ENCODE measurements around the gene FHOD3.
A peak's percentile ranks its signal among the peaks of the same experiment; 100 is the strongest.

Gene FHOD3
- total RNA-seq: 0 to 0.18 (median 0.02) reads per million in 18 experiments

DNA sequence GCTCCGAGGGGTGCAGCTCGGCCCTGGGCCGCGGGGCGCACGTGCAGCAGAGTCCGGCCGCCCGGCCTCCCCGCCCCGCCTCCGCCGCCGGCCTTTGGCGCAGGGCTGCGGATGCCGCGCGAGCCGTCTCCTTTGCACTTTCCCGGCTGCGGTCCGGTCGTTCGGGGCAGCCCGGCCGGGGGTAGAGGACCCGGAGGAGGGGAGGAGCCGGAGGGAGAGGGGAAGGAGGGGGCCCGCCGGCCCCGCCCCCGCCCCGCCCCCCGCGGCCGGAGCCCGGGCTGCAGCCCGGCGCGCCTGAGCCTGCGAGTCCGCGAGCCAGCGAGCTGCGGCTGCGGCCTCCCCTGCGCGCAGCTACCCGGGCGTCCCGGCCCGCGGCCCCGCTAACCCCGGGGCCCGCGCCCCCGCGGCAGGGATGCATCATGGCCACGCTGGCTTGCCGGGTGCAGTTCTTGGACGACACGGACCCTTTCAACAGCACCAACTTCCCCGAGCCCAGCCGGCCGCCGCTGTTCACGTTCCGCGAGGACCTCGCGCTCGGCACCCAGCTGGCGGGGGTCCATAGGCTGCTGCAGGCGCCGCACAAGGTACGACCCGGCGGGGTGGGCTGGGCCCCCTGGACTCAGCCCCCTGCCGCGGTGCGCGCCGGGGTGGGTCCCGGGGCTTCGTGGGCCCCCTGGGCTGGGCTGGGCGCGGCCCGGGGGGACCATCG, at the start of gene FHOD3:
TSS of gene FHOD3 (plus strand) at position 297 of the 709 bp plus-strand sequence. CDS start at position 420, 123 bp downstream.
- no peak for DNase-seq

DNA sequence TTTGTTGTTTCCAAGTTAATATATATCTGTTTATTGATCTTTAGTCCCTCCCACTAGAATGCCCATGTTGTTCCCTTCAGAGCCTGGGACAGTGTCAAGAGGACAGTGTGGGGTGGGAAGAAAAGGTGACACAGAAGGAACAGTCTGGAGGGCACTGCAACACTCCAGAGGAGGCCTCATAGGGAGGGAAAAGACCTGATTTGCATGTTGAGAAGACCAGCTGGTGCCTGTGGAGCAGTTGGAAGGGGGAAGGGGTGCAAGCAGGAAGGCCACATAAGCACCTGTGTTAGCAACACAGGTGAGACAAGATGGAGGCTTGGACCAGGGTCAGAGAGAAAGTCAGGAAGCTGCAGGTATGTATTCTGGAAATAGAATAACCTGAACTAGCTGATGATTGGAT, 48.1 kb upstream of the FHOD3 start:
- DNase-seq: no peak

DNA sequence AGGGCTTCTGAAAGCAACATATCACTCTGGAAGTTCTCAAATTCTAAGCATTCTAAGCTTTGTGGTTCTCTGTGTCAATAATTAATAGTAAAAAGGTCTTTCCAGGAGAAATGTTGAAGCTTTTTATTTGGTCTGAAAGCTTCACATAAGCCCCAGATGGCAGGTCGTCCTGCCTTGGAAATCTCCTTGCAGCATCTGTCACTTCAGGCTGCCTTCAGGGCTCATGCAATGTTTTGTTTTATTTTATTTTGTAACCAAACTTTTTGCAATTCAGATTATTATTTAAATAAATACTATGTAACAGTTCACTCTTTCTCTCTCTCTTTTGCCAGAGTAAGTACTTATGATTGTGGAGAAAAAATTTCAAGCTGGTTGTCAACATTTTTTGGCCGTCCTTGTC, 46.7 kb upstream of the FHOD3 start:
- DNase-seq: no peak

DNA sequence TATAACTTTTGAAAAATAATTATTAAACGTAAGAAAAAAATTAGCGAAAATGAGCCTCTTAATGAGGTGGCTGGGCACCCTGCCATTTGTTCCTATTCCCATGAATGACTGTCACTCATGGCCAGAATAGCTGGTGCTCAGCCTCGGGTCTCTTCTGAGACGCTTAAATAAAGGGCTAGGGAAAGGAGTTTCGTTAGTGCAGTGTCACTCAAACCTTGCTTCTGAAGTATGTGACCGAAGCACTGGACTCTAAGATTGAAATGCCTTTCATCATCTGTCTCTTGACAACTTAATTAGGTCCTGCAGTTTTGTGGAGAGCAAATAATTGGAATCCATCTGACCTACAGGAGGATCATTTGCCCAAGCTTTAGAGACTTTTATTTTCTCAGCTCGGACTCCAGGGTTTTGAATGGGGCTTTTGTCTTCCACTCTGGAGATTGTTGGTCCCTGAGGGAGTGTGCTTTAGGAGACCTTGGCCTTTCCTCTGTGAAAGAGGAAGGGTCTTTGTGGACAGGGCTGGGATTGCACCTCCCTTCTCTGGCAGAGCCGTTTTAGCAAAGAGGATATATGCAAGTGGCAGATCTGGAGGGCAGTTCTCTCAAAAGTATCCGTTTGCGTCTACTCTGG, 42.3 kb upstream of the FHOD3 start:
- DNase-seq: no peak

DNA sequence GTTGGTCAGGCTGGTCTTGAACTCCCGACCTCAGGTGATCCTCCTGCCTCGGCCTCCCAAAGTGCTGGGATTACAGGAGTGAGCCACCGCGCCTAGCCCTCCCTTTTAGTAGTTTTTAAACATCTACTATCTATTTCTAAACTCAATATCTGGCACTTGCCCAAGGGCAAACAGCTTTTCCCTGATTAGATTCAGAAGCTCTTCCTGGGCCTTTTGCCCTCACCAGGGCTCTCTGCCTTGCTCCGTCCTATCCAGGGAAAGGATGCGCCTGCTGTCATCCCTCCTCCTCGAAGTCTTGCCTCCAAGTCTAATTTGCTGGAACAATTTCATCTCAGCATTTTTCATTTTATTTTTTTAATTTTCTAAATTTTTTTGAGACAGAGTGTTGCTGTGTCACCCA, 41.4 kb upstream of the FHOD3 start:
- no peak for DNase-seq

DNA sequence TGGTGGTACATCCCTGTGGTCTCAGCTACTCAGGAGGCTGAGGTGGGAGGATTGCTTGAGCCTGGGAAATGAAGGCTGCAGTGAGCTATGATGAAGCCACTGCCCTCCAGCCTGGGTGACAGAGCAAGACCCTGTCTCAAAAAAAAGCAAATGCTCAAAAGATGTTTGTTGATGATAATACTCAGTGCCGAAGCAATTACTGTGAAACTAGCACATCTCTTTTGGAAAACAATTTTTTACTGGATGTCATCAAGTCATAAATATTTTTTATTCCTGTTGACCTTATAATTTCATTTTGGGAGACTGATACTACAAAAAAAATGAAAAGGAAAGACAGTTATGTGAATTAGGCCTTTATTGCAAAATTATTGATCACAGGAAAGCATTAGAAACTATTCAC, 34.5 kb upstream of the FHOD3 start:
- no peak for DNase-seq

DNA sequence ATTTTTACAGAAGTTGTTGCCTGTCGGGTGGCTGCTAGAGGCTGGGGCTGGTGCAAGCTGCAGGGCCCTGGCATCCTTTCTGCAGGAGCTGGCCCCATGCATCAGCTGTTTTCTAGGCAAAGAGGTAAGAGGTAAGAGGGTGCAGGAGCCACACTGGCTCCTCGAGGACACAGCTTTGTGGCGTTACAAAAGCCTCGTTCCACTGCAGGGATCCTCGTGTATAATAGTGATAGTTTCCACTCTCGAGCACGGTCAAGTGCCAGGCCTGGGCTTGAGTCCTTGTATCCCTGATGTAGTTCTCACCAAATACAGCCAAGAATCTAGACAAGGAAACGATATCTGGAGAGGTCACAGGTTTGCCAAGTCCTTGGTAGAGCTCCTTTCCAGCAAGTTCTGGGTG, 33.2 kb upstream of the FHOD3 start:
- no peak for DNase-seq

DNA sequence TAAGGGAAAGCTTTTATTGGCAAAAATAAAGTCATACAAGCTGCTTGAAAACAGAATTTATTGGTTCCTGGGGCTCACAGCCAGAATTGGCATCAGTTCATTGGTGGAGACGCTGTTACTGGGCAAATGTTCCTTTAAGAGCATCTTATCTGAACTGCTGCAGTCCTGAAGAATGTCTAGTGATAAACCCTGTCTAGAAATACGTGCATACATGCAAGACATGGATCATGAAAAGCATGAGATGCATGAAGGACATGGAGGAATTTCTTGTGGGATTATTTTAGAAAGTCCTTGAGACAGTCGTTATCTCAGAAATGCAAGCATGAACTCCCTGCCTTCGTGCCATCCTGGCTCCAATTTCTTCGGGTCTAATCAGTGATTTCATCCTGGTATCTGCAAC, 32.5 kb upstream of the FHOD3 start:
- no peak for DNase-seq

DNA sequence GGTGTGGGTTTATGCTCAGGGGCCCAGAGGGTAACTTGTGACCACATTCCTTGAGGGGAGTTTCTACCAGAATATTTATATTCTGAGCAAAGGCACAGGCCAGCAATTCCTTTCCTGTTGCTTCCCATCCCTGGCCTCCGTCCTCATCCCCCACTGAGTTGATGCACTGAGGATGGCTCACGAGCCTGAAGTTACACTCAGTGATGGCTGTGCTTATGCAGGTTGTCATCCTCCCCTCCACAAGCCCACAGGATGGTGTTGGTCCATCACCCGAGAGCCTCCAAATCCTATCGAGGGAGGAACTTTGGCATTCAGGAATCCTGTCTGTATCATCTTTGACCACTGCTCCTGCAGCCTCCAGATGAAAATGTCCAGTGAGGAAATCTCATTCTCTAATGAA, 28.4 kb upstream of the FHOD3 start:
- DNase-seq: no peak

DNA sequence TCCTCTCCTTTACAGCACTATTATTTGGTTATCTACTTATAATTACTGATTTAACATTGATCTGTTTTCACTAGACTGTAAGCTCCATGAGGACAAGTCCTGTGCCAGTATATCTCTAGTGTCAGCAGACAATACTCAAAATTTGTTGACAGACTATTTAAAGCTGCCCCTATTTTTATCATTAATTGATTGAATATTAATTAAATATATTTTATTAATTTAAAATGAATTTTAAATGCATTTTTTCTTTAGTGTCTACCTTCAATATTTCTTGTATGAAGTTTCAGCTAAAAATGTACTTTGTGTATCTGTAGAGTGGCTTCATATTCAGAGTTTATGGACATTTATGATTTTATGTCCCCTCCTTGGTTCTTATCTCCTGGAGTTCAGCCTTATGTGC, 26.4 kb upstream of the FHOD3 start:
- no peak for DNase-seq

DNA sequence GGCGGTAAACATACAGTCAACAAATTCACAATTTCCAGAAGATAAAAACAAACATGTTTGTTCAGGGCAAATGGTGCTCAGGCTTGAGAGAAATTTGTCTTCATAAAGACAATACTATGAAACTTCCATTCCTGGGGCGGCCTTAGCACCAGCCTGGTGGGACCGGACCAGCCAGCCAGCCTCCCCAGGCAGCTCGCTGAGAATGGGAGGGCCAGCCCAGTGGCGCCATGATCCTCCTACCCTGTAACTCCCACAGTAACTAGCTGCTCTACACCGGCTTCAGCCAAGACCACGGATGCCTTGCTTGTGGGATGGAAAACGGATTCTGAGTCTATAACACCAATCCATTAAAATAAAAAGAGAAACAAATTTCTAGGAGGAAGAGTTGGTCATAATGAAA, 24.2 kb upstream of the FHOD3 start:
- no peak for DNase-seq

DNA sequence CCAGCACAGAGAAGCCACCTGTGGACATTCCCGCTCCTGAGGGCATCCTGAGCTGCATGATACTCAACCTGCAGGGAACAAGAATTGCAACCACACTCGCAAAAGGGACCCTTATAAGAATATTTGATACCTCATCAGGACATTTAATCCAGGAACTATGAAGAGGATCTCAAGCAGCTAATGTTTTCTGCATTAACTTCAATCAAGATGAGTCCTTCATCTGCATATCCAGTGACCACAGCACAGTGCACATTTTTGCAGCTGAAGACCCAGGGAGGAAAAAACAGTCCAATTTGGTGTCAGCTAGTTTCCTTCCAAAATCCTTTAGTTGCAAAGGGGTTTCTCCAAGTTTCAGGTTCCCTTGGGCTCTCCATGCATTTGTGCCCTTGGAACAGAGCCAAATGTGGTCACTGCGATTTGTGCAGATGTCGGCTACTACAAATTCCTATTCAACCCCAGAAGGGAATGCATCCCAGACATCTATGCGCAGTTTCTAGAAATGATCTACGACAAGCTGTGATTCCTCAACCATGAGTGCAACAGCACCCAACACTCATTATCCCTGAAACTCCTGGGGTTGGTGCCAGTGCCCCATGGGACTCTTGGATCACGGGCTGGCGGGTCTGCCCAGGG, 23.3 kb upstream of the FHOD3 start:
- no peak for DNase-seq

DNA sequence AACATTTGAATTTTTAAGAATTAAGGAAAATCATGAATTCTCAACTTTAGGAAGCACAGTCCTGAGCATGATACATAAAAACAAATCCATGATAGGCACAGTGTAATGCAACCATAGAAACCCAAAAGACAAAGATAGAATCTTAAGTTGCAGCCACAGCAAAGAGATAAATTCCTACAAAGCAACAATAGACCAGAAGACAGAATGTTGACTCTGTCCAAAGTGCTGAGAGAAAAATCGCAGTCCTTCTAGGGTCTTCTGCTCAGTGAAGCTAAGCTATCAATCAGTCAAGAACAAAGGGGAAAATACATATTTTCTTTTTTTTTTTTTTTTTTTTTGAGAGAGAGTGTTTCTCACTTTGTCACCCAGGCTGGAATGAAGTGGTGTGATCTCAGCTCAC, 22.0 kb upstream of the FHOD3 start:
- DNase-seq: no peak

DNA sequence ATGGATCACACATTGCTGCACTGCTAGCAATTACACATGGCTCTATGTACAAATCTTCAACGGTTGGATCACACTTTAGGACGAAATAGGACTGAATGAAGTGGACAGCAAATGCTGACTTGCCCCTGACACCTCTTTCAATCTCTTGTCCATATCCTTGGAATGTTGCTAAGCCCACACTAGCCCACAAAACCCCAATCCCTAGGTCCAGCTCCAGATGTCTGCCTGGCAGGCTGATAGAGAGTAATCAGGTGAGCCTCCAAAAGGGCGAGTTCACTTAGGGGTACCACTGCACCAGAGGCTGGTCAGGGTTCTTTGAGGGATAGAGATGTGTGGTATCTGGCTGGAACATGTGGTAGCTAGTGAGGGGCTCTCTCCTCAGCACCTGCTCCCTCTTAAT, 18.5 kb upstream of the FHOD3 start:
- no peak for DNase-seq

DNA sequence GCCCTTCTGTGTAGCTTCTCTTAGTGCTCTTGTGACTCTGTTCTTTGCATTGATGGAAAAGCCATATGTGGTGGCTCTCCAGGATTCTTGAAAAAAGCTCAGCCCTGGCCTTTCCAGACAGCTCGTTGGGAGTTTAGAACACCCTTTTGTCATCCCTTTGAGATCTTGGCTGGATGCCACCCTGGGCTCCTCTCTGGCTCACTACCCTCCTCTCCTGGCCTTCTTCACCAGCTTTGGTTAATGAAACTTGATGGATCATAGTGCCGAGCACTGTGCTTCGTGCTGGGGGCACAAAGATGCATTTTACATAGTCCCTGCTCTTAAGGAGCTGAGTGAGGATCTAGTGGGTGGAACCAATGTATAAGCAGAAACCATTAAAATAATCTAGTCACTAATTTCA, 15.6 kb upstream of the FHOD3 start:
- DNase-seq: no peak

DNA sequence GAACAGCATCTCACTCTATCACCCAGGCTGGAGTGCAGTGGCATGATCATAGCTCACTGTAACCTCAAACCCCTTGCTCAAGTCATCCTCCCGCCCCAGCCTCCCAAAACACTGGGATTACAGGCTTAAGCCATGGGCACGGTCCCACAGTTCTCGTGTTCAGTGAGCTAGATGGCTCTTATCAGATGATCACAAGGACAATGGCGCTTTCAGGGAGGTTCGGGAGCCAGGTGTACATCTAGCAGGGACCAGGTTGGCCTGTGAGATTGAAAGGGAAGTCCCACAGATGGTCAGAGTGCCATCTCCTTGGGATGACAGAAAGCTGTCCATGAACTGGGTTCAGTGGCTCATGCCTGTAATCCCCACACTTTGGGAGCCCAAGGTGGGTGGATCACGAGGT, 14.1 kb upstream of the FHOD3 start:
- DNase-seq: no peak

DNA sequence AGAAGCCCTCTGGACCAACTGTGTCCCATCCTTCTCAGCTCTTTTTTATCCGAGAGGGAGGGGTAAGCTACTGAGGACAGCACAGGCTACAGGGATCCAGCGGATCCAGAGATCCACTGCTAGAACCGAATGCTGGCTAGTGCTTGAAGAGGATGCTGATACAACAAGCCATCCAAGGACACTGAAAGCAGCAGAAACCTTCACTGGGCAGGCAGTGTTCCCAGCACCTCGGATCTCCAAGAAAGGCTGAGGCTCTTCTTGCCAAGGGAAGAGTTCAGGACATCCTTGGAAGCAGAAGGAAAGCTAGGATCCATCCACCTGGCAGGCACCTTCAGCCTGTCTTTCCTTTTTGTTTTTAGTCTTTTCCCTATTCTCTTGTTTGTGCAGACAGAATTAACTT, 13.2 kb upstream of the FHOD3 start:
- no peak for DNase-seq

DNA sequence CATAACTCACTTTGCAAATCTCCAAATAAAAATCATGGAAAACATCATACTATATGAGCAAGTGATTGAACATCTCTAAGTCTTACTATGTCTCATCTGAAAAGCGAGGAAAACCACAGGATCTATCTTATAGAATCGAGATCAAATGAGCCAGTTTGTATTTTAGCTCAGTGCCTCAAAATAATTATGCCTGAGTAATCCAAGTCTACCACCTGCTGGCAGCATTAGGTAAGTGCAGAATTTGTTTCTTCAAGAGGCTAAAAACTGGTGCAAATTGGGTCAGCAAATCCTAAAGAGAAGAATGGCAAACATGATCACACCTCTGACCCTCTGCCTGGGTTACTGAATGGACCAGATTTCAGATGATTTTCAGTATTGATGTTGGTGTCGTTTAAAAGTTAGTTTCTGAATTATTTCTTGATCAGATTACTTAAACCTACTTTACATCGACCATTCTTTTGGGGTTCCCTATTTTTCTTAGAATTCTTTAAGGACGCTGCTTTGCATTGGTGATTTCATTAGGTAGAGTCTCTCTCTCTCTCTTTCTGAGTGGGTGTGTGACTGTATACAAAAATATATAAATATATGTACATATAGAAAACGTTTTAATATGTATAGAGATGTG, 12.7 kb upstream of the FHOD3 start:
- peak; percentile 58 to 68 for DNase-seq

DNA sequence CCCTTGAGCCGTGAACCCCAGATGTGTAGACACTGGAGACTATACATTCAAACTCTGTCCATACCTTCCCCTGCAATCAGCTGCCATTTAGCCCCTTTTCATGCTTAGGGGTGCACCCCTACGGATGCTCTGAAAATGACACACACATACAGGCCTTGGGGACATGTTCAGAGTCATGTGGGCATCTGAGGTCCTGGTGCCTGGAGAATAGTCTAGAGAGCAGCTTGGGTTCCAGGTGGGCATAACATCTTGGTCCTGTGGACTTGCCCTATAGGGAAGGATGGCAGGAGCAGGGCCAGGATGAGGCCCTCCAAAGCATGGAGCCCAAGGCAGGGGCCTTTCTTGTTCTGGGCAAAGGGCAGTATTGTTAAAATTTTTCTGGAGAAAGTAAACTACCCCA, 9.9 kb upstream of the FHOD3 start:
- no peak for DNase-seq

DNA sequence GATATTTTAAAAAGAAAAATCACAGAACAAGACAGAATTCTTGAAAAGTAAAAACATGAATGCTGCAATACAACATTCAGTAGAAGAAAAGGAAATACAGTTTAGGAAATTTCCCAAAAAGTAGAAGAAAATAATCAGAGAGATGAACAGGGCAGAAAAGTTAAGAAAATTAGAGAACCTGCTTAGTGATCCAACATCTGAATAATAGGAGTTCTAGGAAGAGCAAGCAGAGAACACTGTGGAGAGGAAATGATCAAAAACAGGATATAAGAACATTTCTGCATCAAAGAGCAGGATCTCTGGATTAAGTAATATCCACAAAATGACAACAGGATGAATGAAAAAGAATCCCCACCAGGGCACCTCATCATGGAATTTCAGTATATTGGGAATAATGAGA, 8.8 kb upstream of the FHOD3 start:
- no peak for DNase-seq

DNA sequence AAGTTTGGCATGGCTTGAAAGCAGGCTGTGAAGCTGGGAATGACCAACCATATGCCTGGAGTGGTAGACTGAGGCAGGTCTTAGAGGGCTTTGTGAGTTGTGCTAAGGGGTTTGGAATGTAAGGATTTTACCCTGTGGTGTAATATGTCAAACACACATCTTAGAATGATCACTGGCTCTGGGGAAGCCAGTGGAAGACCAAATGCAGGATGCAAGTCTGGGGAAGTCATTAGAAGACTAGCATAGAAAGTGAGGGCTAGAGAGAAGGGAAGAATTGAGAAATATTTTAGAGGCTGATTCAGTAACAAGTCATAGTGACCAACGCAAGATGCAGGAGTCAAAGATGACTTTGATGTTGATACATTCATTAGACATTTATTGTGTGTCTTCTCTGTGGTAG, 3.5 kb upstream of the FHOD3 start:
- no peak for DNase-seq

DNA sequence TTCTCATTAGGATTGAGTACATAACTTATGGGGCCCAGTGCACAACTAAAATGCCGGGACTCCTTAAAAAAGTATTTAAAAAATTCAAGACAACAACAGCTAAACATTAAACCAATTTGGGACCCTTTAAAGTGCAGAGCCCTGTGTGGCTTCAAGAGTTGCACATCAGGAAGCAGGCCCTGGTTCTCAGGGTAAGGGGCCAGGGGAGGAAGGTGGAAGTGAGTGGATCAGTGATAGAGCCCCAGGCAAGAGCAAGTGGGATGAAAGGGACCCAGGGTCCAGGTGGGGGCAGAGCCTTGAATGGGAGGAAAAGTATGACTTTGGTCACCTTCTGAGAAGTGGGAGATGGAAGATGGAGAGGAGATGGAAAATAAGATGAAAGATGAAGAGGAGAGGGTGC, 2.3 kb upstream of the FHOD3 start:
- DNase-seq: no peak

DNA sequence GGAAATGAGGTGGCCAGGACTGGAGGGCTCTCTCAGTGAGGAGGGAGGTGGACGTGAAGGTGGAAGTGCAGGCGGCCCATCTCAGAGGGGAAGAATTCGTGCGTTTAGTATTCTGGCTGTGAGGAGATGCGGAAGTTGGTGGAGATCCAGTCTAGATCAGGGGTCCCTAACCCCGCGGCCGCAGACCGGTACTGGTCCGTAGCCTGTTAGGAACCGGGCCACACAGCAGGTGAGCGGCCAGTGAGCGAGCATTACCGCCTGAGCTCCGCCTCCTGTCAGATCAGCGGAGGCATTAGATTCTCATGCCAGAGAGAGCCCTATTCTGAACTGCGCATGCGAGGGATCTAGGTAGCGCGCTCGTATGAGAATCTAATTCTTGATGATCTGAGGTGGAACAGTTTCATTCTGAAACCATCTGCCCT, 1.6 kb upstream of the FHOD3 start:
- no peak for DNase-seq

Data from inflammatory macrophage (primary cell).